PC-3 (cell line): ENCODE data around the gene NDUFS2. TPM values are rescaled to one million over a fixed set of nuclear protein-coding genes. Genes with fewer than 3 reads are reported as not detected.

Experiments used
- ATAC-seq: fragments of 200-7000 bp; cut with Tn5 transposase; 2 replicates; pipeline ENCODE4 v1.9.1; 2020; ENCODE audit warnings: mild to moderate bottlenecking, moderate library complexity
- BruUV-seq: library from RNA; stranded (reverse); fragments of 400-500 nt; replicated peaks from 2 replicates; lab custom pipeline; 2021; lab: Mats Ljungman, UMichigan
- CTCF ChIA-PET: fragments of 300-600 bp; sonication (Branson Sonifier 250); formaldehyde crosslinking; loops from one replicate; lab custom pipeline; 2022; ENCODE audit warnings: antibody characterized with exemption; lab: Charles Lee
- POLR2A ChIA-PET: fragments of 300-600 bp; sonication (Branson Sonifier 250); formaldehyde crosslinking; loops from one replicate; lab custom pipeline; 2022; ENCODE audit warnings: antibody characterized with exemption; ENCODE audit not compliant: unreplicated experiment; lab: Charles Lee
- DNase-seq: peaks from one replicate; pipeline ENCODE4 v3.0.0-alpha.2; 2015
- H2AFZ ChIP-seq: fragments of 300-600 bp; sonication (generic); 2 replicates; pipeline ENCODE4 v1.6.0; 2016; ENCODE audit warnings: antibody characterized with exemption, low read length
- H3F3A ChIP-seq: fragments of 300-600 bp; sonication (generic); one replicate; pipeline ENCODE4 v1.6.0; 2017; ENCODE audit warnings: antibody characterized with exemption, low read length, control low read depth, mild to moderate bottlenecking; ENCODE audit not compliant: unreplicated experiment
- H3K27ac ChIP-seq: fragments of 300-600 bp; sonication (generic); 2 replicates; pipeline ENCODE4 v1.5.1; 2016; ENCODE audit warnings: mild to moderate bottlenecking, low read length
- H3K27me3 ChIP-seq: fragments of 300-600 bp; sonication (generic); 2 replicates; pipeline ENCODE4 v1.6.1; 2016; ENCODE audit warnings: low read length, mixed read lengths
- H3K36me3 ChIP-seq: fragments of 300-600 bp; sonication (generic); 2 replicates; pipeline ENCODE4 v1.6.1; 2016; ENCODE audit warnings: low read depth, mixed run types, low read length, mixed read lengths
- H3K4me1 ChIP-seq: fragments of 300-600 bp; sonication (generic); 2 replicates; pipeline ENCODE4 v1.5.1; 2016; ENCODE audit warnings: low read length; ENCODE audit not compliant: insufficient read depth
- H3K4me2 ChIP-seq: fragments of 300-600 bp; sonication (generic); 2 replicates; pipeline ENCODE4 v1.6.0; 2016; ENCODE audit warnings: low read length
- H3K4me3 ChIP-seq: fragments of 300-600 bp; sonication (generic); 2 replicates; pipeline ENCODE4 v1.5.1; 2016; ENCODE audit warnings: mild to moderate bottlenecking, low read length, mixed read lengths
- H3K79me2 ChIP-seq: fragments of 300-600 bp; sonication (generic); 2 replicates; pipeline ENCODE4 v1.6.1; 2017; ENCODE audit warnings: low read length, mixed read lengths
- H3K9ac ChIP-seq: fragments of 300-600 bp; sonication (generic); 2 replicates; pipeline ENCODE4 v1.6.0; 2016; ENCODE audit warnings: mild to moderate bottlenecking, low read length
- H3K9me2 ChIP-seq: fragments of 300-600 bp; sonication (generic); replicated peaks from 2 replicates; pipeline ENCODE4 v1.6.1; 2016; ENCODE audit warnings: mixed run types, low read length, mixed read lengths
- H3K9me3 ChIP-seq: fragments of 300-600 bp; sonication (generic); 2 replicates; pipeline ENCODE4 v1.6.1; 2016; ENCODE audit warnings: low read length, mixed read lengths
- H4K20me1 ChIP-seq: fragments of 300-600 bp; sonication (generic); 2 replicates; pipeline ENCODE4 v1.6.1; 2016; ENCODE audit warnings: low read length, mixed read lengths
- EZH2 ChIP-seq: fragments of 300-600 bp; sonication (generic); IDR thresholded peaks from one replicate; pipeline ENCODE4 v1.6.1; 2017; ENCODE audit warnings: antibody characterized with exemption, mild to moderate bottlenecking, low read length; ENCODE audit not compliant: unreplicated experiment
- EZH2phosphoT487 ChIP-seq: fragments of 300-600 bp; sonication (generic); IDR thresholded peaks from 2 replicates; pipeline ENCODE4 v1.6.1; 2018; ENCODE audit warnings: mild to moderate bottlenecking, antibody characterized with exemption, low read length, borderline replicate concordance
- intact Hi-C: fragments of 100-400 bp; cut with micrococcal nuclease; formaldehyde crosslinking; loops from 2 replicates; pipeline ENCODE4 v1.9.0; 2023
- total RNA-seq: library from RNA; depleted of rRNA; stranded (reverse); fragments of >200 nt; gene quantifications from 2 replicates; pipeline ENCODE4 v1.2.3, GENCODE V29; 2014
- TF ChIP-seq, protein P1 (sequence below): fragments of 300-600 bp; sonication (generic); conservative IDR thresholded peaks from 2 replicates; pipeline ENCODE4 v1.5.1; 2017; ENCODE audit warnings: antibody characterized with exemption, low read depth, mild to moderate bottlenecking, low read length

Gene NDUFS2
- total RNA-seq, 1 experiment from 2014 or later, result 168 TPM

DNA sequence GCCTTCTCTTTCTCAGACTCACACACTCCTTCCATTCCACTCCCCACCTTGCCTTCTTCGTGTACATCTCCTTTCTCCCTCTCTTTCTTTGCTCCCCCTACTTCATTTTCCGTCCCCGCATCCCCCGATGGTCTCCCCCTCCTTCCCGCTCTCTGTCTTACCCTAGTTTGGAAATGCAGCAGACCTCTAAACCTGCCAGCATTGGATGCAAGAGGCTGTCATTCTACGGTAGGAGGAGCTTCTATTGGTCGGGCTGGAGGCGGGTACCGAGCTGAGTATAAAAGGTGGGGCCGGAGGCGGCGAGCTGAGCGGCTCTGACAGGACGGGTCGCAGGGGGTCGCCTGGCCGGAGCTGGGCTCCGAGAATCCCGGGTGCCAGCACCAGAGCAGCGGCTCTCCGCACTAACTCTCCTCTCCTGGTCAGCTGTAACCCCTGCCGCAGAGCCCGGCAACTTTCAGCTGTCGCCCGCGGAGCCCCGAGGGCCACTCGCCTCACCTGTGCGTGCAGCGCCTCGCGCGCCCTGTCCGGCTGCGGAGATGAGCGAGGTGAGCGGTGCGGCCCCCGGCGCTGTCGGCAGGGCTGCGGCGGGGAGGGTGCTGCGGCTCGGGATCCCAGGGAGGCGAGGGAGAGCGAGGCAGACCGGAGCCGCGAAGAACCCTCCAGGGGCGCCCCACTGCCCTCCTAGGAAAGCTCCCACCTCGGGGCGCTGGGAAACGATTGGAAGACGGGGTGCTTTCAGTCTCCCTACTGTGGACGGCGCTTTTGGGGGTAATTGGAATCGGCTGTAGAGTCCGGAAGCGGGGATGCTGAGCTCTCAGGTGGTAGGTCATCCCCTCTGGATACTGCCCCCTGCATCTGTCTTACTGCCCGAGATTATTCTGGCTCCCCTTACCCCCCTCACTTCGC, 56.5 kb downstream of the NDUFS2 start, which contains the start of gene PCP4L1:
PCP4L1 (plus strand) TSS at position 307 of the 906 bp plus-strand sequence; CDS start at position 537, 230 bp downstream.
- Histone ChIP-seq H3K9me3 (peaks cover 6% of the 10 kb centered on the region; the same call in 1 of the 2 replicates), H3K27ac (no peak within 1 kb of the TSS), H3K9ac (no peak within 1 kb of the TSS), H3K4me1 (no peaks in the 10 kb centered on the region), H4K20me1 (no peaks in the 10 kb centered on the region), H3K4me3 (peak within 1 kb of the TSS; percentile 57), H3K36me3 (no peaks in the 10 kb centered on the region), H3K4me2 (peak within 1 kb of the TSS; percentile 83), H3K27me3 (peaks cover 27% of the 10 kb centered on the region), H2AFZ (peak within 1 kb of the TSS; percentile 80), H3K9me2 (no peaks in the 10 kb centered on the region), H3K79me2 (no peaks in the 10 kb centered on the region), H3F3A (no peaks in the 10 kb centered on the region)
- no TSS peak for BruUV-seq
- DNase-seq (peak; percentile 40), ATAC-seq (peak; percentile 82)
- TF ChIP-seq EZH2phosphoT487, result no peak
- TF ChIP-seq, protein P1, sequence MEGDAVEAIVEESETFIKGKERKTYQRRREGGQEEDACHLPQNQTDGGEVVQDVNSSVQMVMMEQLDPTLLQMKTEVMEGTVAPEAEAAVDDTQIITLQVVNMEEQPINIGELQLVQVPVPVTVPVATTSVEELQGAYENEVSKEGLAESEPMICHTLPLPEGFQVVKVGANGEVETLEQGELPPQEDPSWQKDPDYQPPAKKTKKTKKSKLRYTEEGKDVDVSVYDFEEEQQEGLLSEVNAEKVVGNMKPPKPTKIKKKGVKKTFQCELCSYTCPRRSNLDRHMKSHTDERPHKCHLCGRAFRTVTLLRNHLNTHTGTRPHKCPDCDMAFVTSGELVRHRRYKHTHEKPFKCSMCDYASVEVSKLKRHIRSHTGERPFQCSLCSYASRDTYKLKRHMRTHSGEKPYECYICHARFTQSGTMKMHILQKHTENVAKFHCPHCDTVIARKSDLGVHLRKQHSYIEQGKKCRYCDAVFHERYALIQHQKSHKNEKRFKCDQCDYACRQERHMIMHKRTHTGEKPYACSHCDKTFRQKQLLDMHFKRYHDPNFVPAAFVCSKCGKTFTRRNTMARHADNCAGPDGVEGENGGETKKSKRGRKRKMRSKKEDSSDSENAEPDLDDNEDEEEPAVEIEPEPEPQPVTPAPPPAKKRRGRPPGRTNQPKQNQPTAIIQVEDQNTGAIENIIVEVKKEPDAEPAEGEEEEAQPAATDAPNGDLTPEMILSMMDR, result no peak
- no peak for TF ChIP-seq EZH2
- intact Hi-C loops, result no loop called here
- ChIA-PET CTCF (interaction anchor here (0.5 to 0.7 kb wide), 2 partner anchors 33 to 43 kb away, joined by 5 to 6 read pairs; partner anchors contain the start of gene TOMM40L), POLR2A (no interaction called here)

DNA sequence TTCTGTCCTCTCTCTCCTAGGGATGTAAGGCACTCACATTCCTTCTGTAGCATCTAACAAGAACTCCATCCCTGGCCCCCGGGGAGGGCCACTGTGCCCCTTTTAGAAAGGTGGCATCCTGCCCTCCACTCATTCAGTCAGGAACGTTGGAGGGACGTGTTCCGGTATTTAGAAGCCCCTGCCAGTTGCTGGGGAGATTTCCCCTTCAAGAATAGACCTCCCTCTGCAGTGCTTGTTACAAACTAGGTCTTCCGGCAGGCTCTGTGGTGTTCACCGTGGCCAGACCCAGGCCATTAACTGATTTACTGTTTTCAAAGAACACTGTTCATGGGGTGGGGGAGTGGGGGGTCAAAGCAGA, 57.2 kb downstream of the NDUFS2 start:
- Histone ChIP-seq H3K9me3 (peaks cover 6% of the 10 kb centered on the region; the same call in 1 of the 2 replicates), H3K27me3 (peaks cover 27% of the 10 kb centered on the region), H3K79me2 (no peaks in the 10 kb centered on the region), H3K4me3 (no peak overlapping the region), H3K27ac (no peak overlapping the region), H3K9me2 (no peaks in the 10 kb centered on the region), H3K36me3 (no peaks in the 10 kb centered on the region), H3K4me1 (no peaks in the 10 kb centered on the region), H3K4me2 (no peak overlapping the region), H4K20me1 (no peaks in the 10 kb centered on the region), H2AFZ (no peak overlapping the region), H3F3A (no peaks in the 10 kb centered on the region), H3K9ac (no peak overlapping the region)
- ATAC-seq, result no peak
- DNase-seq, result no peak
- intact Hi-C loops, result no loop called here
- no TSS peak for BruUV-seq
- no peak for TF ChIP-seq EZH2phosphoT487
- no peak for TF ChIP-seq EZH2
- ChIA-PET POLR2A (no interaction called here), CTCF (no interaction called here)

DNA sequence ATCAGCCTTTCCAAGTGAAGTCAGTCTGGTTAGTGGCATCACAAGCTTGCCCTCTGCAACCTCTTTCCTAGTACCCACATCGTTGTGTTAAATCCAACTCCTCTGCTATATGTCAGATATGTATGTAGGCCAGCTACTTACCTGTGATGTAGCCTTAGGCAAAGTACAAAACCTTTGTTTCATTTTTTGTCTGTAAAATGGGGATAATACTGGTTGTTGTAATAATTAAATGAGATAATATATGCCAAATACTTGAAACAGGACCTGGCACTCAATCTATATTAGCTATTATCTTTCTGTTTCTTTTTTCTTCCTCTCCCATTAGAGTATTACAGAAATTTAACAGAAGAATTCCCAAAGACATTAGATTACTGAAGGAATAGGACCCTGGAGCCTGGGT, 57.6 kb downstream of the NDUFS2 start:
- Histone ChIP-seq H4K20me1 (no peaks in the 10 kb centered on the region), H3K4me3 (no peak overlapping the region), H3K4me1 (no peaks in the 10 kb centered on the region), H3K36me3 (no peaks in the 10 kb centered on the region), H3K27ac (no peak overlapping the region), H3K4me2 (no peak overlapping the region), H3F3A (no peaks in the 10 kb centered on the region), H2AFZ (no peak overlapping the region), H3K79me2 (no peaks in the 10 kb centered on the region), H3K9me3 (peaks cover 6% of the 10 kb centered on the region; the same call in 1 of the 2 replicates), H3K27me3 (peaks cover 27% of the 10 kb centered on the region), H3K9me2 (no peaks in the 10 kb centered on the region), H3K9ac (no peak overlapping the region)
- no TSS peak for BruUV-seq
- TF ChIP-seq EZH2 (no peak), EZH2phosphoT487 (no peak)
- TF ChIP-seq, protein P1, result no peak
- ChIA-PET POLR2A (no interaction called here), CTCF (no interaction called here)
- ATAC-seq (no peak), DNase-seq (no peak)
- intact Hi-C loops, result no loop called here
